Activated T-cell treated with anti-CD3 and anti-CD28 coated beads, Interleukin-2, amount 50 U/mL, for 48 hours (primary cell): ENCODE results near the gene ABHD16B.

ENCODE experiments used
- DNase-seq, 2 experiments: peaks; one replicate each; pipeline ENCODE4 v3.0.0-alpha.2; 2020

The ABHD16B gene

DNA sequence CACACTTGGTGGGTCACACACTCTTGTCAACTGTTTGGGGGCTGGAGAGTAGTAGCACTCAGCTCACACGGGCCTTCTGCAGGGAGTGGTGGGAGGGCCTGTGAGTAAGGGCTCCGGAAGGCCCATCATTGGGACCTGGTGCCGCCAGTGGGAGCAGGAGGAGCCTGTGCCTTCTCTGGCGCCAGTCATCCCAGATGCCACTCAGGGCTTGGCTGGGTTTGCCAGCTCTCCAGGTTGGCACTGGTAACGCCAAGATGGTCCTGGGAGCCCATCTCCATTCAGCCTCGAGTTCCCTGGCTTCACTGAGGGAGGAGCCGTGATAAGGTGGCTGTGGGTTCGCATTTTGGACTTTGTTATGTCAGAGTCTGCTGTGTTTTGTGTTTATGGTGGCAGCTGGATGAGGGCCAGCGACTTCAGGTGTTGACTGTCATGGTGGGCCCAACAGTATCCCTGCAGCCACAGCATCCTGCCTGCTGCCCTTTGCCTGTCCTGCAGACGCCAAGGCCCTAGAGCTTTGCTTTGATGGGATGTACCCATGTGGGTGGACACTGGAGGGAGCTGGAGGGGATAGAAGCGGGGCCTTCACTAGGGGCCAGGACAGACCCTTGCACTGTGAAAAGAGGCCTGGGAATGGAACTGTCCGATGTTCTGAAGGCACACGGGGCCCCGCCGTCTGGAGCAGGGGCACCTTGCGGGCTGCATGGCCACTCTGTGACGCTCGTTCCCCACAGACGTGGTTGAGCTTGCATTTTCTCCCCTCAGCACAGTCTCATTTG is 20.3 kb downstream of the ABHD16B start:
- DNase-seq = no peak

DNA sequence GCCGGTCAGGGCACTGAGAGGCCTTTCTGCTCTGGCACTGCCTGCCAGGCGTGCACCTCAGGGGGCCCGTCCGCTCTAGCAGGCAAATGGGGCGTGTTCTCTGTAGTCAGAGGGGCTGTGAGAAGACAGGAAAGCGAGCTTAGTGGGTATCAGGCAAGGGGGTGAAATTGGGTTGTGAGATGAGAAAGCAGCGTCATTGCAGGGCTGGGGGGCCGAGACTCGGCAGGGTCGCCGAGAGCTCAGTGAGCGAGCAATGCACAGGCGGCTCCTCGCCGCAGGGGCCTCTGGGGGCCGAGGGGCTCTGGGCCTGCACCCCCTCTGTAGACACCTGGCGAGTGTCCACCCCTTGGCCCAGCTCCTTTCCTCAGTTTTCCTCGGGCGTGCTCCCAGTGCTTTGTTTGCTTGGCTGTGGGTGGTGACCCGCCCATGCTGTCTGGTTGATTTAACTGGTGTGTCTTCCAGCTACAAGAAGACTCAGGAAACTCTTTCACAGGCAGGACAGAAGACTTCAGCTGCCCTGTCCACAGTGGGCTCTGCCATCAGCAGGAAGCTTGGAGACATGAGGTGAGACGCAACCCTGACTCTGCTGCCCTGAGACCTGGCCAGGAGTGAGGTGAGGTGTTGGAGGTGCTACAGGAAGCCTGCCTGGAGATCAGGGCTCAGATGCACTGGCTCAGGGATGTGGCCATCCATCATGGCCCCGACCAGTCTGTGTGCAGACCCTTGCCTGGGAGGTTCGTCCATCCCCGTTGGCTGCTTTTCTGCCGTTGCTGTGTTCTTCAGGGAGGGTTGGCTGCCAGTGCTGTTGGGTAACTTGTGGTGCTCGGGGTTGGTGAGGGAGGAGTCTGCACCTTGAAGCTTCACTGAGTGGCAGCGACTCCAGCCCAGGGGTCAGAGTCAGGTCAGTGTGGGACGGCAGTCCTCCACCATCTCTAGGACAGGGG is 21.2 kb downstream of the ABHD16B start:
- no peak for DNase-seq

DNA sequence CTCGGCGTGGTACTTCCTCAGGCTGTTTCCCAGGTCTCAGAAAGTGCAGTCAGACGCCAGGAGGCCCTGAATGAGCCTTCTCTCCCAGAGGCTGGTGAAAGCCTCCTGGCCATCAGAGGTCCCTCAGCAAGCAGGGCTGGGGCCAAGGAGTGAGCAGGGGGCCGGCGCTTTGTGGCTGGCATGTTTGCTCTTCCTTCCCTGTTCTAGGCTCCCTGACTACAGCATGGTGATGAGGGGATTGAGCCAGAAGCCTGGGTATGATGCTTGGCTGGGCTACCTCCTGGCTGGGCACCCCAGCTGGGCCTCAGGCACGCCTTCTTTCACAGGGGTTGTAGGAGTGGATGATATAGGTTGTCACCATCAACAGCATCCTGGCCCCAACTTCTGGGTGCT is 21.9 kb downstream of the ABHD16B start:
- DNase-seq = no peak

DNA sequence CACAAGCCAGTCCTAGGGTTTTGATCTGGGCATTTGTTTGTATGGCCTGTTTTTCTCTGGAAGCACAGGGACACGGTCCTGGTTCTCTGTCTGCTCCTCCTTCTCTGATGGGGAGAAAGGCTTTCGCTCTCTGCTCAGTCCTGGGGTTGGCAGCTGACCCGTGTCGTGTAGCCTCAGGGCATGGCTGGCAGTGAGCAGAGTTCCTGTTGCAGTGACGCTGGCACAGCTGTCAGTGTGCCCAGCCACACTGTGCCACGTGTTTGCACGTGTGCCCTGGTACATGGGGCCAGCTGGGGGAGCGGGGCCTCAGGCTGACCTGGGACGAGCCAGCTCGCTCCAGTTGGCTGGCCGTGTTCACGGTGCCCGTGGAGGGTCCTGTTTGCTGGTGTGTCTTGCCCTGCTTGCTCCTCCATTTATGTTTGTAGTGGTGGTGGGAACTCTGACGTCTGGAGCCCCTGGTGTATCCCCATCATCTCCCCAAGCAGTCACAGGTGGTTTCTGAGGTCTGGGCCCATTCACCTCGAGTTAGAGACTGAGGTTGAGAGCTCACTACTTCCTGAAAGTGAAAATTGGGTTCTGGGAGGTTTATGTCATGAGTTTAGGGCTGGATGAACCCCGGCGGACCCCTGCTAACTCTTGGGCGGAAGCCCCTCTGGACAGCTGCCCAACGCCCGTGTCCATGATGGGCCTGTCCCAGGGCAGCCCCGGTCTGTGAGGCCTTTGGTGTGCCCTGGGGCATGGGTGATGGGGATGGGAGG is 23.4 kb downstream of the ABHD16B start:
- DNase-seq = no peak

DNA sequence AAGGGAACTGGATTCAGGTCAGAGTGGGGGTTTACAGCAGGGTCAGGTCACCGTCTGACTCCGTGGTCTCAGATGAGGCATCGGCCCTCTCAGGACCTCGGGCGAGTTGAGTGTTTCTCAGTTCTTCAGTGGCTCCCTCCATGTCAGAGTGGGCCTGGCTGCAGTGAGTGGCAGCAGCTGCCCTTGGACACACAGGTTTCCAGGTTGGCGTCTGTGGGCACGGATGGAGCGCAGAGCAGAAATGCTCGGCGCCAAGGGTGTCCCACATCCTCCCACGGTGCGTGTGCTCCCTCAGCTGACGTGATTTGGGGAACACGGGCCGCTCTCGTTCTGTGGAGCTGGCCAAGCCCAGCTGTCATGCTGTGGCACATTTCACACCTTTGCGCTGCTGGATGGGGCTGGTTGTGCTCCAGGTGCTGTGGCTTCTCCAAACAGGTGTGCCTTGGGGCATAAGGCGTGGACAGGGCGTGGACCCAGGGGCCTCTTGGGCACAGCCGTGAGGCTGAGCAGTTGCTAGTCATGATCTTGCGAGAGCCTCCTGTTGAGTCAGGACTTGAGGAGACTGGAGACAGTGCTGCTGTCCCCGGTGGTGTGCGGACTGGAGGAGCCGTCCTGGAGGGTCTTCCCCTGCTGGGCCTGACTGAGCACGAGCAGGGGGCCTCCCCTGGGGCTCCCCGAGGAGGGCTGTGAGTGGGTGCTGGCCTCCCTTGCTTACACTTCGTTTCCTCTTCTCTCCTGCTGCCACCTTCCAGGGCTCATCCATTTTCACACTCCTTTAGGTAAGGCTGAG is 24.2 kb downstream of the ABHD16B start:
- no peak for DNase-seq

DNA sequence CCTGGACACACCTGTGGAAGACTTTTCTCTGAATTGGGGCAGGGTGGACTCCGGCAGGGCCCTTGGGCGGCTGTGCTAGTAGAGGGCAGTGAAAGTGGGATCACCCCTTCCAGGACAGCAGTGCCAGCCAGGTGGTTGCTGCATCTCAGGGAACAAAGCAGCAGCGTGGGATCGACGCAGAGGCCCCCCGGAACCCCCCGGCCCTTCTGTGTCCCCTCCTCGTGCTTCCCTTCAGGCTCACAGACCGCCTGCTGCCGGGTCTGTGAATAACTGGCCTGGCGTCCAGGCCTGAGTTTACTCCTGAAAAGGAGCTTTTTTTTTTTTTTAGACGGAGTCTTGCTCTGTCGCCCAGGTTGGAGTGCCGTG is 24.7 kb downstream of the ABHD16B start:
- DNase-seq = no peak

DNA sequence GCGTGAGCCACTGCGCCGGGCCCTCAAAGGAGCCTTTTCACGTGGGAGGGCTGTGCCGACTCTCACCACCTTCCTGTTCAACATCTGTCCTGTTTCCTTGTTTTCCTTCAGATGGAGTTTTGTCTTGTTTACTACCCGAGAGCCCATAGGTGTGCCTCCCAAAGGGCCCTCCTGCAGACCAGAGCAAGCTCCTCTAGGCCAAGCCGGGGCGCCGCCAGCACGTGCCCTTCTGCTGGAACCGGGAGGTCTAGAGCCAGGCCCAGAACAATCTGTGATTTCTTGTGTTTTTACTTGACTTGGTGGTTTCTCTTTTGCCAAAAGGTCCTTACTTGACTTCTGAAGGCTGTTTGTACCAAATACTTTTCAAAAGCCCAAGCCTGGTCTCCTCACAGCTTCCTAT is 25.6 kb downstream of the ABHD16B start:
- DNase-seq = no peak

DNA sequence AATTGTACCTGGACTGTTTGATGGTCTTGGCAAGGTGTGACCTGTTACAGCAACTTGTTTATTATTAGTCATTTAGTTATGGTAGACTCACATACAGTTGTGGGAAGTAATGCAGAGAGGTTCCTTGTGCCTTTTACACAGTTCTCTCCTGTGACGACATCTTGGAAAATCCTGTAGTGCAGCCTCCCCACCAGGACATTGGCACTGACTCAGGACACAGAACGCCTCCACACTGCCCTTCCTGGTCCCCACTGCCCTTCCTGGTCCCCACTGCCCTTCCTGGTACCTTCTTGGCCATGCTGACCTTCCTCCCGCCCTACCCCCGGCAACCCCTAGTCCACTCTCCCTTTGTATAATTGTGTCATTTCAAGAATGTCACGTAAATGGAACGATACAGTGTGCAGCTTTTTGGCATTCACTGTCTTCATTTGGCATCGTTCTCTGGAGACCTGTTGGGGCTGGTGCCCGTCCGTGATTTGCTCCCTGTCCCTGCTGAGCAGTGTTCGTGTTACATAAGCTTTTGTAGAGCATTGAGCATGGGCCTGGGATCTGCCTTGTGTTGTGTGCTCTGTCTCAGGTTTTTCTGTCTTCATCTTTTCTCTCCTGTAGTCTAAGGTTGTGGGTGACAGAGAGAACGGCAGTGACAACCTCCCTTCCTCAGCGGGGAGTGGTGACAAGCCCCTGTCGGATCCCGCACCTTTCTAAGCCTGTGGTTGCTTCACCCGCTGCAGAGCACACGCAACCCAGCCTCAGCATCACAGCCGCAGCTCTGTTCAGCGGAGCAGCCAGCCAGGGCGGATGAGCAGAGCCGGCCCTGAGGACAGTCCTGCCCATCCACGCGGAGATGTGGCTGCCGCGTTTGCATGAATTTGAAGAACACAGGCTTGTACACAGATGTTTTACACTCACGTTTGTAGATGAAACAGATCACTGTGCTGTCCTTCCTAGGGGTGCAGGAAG is 28.2 kb downstream of the ABHD16B start:
- no peak for DNase-seq

DNA sequence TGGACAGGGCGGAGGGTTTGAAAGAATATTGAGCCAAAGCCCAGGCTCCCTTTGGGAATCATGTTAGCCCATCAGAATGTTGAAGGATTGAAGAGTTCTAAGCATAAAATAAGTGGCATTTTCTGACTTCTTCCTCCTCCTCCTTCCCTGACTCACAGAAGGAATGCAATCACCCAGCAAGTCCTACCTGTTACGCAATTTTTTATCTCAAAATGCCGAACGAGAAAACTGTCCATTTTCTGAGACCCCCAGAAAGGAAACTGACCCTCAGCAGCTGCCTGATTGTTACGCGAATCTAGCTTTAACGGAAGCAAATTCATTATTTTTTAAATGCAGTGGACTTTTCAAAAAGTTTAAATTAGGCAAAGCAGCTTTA is 28.9 kb downstream of the ABHD16B start:
- no peak for DNase-seq

DNA sequence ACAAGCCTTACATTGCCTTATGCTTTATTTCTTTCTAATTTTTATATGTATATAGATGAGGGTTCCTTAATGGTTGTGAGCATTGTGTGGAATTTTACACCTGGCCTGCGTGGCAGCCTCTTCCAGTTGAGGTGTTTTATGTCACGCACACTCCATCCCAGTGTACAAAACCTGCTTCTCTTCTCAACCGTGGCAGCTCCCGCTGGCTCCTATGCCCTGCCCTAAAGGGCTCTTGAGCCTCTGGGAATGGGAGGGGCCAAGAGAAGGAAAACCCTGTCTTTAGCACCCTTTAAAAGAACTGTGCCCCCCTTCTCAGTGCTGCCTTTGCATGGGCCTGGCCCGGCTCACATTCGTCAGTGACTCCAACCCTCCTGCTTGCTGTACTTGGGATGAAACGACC is 29.3 kb downstream of the ABHD16B start:
- DNase-seq = no peak

DNA sequence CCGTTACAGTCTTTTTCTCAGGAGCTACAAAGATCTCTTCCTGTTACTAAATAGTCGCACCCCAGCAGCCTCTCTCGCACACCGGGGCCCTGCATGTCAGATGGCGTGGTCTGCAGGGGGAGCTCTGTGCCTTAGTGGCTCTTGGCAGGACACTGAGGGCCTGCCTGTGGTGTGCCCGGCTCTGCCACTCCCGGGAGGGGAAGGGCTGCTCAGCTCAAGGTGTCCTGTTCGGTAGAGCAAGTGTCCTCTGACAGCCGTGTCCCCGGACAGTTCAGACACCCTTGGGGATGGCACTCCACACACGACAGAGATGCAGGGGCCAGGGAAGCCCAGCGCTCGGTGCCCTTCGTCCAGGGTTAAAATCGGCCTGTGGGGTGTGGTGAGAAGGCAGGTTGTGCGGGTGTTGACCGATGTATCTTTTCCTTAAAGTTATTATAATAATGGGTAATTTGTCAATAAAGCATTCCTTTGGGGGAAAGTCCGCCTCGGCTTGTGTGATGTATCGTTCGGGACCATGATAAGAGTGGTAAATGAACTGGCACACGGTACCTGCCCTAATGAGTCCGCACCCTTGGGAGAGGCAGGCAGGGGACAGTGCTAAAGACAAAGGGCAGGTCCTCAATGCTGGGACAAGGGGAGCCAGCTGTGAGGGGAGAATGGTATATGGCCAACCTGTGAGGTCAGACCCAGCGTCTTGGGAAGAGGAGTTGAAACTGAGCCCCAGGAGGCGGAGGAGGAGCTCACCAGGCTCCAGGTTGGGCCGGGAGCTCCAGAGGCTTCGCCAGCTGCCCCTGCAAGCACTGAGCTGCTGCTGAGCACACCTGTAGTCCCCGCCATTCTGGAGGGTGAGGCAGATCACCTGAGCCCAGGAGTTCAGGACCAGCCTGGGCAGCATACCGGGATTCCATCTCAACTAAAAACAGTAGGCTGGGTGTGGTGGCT is 30.0 kb downstream of the ABHD16B start:
- DNase-seq = no peak

DNA sequence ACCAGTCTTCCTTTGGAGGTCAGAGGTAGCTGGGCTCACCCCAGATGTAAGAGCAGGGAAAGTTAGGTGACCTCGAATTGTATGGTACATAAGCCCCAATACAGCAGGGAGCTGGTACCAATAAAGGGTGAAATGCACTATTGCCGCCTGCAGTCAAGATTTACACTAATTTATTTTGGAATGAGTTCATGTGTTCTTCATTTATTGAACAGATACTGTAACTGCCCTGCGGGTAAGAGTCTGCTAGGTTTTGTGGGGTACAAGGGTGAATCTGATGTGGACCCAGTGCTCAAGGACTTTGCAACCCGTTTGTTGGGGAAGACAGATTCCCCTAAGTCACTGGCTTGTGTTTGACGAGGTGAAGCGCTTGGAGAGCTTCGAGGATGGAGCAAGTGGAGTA is 31.1 kb downstream of the ABHD16B start:
- no peak for DNase-seq

DNA sequence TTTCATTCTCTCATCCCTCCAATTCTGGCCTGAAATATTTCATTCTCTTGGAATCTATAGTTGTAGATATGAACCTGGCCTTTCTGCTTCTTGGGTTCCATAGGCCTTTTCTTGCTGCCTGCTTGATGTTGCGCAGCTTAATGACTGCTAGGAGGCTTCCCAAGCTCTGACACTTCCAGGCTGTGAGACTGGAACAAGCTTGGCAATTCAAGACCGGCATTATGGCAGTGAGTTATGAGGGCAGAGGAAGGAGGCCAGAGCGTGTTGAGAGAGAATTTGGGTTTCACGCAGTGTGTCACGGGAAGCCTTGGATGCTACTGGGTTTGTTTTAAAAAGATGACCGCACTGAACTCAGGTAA is 32.7 kb downstream of the ABHD16B start:
- no peak for DNase-seq

DNA sequence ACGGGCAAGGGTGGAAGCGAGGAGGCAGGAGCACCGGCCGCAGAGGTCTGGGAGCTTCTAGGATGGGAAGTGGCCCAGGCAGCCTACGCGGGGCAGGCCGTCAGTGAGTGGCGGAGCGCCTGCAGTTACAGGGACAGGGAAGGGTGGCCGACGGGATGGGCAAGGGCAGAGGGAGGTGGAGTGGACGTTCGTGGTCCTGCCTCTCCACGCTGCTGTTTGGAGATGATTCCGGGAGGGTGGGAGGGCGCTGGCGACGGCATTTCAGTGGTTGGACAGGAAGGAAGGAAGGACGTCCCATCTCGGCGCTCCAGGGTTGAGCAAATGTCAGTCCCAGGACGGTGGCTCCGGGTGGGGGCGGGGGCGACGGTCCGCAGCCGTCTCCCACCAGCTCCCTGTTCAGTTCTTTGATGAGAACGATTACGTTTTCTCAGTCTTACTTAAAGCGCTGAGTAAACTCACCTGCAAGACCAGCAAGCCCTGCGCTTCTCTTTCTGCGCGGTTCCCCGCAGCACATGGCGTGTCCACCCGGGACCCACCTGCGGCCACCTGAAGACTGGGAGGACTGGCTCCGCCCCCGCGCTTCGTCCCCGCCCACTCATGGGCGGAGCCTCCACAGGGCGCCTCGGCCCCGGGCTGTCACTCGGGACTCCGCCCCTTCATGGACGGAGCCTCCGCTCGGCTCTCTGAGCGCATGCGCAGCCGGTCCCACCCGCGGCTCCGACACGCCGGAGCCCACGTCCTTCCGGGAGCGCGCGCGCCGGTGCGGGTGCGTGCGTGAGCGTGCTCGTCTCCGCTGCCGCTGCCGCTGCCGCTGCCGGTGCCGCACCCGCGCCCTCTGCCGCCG is 33.3 kb downstream of the ABHD16B start, which contains the start of gene DNAJC5:
Gene DNAJC5, plus strand, starts transcription at position 769 of the 844 bp plus-strand sequence. CDS start 33,220 bp downstream, outside the sequence.
- peak; percentile 95 to 98 for DNase-seq

DNA sequence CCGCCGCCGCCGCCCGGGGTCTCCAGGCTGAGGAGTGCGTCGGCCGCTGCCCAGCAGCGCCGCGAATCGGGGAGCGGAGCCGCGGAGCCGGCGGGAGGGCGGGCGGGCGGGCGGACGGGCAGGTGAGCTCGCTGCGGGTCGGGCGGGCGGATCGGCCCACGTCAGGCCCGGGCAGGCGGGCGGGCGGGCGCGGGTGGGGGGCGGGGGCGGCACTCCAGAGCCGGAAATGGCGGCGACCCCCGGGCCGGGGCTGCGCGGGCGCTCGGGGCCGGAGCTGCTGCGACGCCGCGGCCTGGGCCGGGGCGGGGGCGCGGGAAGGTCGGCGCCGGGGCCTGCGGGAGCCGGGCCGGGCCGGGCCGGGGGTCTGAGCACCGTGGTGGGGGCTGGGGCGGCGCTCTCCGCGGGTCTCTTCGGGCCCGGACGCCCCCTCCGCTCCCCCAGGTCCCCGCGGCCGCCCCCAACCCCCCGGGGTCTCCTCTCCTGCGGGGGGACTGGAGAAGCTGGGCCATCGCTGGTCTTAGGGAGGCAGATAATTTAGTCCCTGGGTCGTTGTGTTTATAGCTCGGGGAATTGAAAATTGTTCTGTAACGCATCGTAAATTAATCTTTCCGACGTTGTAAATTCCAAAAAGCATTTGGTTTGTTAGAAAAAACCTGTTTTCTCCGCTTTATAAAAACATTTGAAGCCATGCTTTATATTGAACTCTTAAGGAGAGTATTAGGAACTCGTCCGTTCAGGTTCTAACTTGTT is 34.1 kb downstream of the ABHD16B start:
- DNase-seq = no peak

DNA sequence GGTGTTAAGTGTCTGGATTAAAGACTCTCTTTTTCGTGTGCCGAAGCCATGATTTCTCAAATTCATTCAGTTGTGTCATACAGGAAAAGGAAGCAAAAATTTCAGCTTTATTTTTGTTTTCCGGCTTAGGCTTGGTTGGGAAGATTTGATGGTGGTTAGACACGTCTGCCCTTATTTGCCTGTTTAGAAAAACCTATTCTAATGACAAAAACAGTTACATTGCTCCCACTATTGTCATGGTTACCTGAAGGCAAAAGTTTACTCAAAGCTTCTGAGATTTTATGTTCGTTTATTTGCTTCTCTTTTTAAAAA is 34.6 kb downstream of the ABHD16B start:
- no peak for DNase-seq

DNA sequence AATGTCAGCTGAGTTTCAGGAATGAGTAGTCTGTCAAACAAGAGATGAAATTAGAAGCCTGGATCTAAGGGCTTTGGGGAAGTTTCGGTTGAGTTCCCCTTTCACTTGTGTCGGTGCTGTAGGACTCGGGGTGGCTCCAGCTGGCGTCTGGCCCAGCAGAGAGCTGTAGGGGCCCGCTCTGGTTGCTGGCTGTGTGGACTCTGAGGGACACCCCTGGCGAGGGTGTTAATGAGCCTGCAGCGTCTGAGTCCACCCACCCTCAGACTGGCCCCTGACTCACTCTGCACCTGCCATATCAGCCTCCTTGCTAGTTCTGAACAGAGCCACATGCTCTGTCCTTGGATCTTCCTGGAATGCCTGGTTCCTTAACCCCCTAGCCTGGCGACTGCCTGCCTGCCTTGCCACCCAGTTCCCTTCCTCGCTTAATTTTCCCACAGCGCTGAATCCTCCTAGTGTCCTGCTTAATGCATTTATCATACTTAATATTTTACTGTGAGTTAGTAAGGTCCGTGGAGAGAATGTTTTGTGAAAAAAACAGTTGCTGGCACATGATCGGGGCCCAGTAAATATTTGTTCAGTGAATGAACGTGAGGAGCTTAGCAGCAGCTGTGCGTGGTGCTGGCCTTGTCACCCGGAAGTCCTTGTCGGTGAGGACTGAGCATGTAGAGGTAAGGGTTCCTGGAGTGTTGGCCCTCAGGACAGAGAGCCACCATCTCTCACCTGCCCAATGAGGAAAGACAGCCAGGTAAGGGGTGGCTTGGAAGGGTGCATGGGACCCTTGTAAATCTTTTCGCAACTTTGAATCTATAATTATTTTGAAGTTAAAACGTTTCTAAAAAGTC is 35.2 kb downstream of the ABHD16B start:
- DNase-seq = peak; percentile 51 to 52
